ENCODE measurements around the gene MRGPRX1.
"Not testable (repeated sequence)": the region's sequence is repeated elsewhere in the genome, so short reads cannot be mapped to it uniquely, and the experiment has no call there.

DNA sequence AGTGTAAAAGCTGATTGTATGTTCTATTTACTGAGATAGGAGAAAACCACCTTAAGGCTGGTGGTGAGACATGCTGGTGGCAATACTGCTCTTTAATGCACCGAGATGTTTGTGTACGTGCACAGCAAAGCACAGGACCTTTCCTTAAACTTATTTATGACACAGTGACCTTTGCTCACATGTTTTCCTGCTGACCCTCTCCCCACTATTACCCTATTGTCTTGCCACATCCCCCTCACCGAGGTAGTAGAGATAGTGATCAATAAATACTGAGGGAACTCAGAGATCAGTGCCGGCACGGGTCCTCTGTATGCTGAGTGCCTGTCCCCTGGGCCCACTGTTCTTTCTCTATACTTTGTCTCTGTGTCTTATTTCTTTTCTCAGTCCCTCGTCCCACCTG lies 38.6 kb downstream of the MRGPRX1 start:
- not testable (repeated sequence) for TF ChIP-seq EZH2 (IDR thresholded peaks at IDR 0.05; ENCODE audit: low read depth)
- TF ChIP-seq, protein P1, sequence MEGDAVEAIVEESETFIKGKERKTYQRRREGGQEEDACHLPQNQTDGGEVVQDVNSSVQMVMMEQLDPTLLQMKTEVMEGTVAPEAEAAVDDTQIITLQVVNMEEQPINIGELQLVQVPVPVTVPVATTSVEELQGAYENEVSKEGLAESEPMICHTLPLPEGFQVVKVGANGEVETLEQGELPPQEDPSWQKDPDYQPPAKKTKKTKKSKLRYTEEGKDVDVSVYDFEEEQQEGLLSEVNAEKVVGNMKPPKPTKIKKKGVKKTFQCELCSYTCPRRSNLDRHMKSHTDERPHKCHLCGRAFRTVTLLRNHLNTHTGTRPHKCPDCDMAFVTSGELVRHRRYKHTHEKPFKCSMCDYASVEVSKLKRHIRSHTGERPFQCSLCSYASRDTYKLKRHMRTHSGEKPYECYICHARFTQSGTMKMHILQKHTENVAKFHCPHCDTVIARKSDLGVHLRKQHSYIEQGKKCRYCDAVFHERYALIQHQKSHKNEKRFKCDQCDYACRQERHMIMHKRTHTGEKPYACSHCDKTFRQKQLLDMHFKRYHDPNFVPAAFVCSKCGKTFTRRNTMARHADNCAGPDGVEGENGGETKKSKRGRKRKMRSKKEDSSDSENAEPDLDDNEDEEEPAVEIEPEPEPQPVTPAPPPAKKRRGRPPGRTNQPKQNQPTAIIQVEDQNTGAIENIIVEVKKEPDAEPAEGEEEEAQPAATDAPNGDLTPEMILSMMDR (conservative IDR thresholded peaks at IDR 0.05), result not testable (repeated sequence)
